CMK (cell line): ENCODE results near the gene PLSCR3.
"Not testable (repeated sequence)": the region's sequence is repeated elsewhere in the genome, so short reads cannot be mapped to it uniquely, and the experiment has no call there.

Experiments
- DNase-seq: peaks from one replicate; pipeline ENCODE4 v3.0.0-alpha.2; 2010; ENCODE audit warnings: low read depth

The PLSCR3 gene

DNA sequence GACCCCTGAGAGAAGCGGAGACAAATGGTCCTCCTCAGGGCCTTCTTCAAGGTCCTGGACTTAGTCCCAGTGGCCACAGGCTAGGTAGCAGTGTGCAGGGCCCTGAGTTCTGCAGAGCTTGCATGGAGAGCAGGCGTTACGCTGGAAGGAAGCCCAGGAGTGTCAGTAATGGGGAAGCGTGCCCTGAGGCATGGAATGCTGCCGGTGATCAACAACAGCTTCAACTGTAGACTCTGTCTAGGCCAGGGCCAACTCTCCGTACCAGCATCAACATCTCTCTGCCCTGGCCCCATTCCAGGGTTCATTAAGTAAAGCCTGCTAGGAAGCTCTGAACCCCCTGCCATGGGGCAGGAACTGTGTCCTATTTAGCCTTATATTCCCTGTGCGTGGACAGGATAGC lies 14.0 kb downstream of the PLSCR3 start:
- DNase-seq = no peak

DNA sequence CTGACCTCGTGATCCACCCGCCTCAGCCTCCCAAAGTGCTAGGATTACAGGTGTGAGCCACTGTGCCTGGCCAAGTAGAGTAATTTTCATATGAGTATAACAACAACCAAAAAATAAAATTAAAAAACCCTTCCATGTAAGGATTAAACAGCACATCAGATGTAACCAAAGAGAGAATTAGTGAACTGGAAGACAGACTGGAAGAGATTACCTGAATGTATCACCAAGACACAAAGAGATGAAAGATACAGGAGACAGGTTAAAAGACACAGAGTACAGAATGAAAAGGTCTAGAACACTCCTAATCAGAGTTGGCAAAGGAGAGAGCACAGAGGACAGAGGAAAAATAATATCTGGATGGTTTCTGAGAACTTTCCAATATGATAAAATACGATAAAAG lies 15.2 kb downstream of the PLSCR3 start:
- no peak for DNase-seq

- no peak for DNase-seq
Measured at GRCh38 chr17:7374353-7374752, 20.0 kb downstream of the PLSCR3 start.

DNA sequence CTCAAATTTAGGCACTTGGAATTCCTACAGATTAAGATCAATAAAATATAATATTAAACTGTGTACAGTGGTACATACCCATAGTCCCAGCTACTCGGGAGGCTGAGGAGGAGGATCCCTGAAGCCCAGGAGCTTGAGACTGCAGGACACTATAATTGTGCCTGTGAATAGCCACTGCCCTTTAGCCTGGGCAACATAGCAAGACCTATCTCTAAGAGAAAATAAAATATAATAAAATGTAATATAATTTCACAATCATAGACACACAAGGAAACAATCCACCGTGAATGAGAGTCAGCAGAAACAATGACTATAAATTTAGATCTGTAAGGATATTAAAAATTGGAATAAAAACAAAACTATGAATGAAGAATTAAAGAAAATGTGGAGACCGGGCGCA lies 23.5 kb downstream of the PLSCR3 start:
- no peak for DNase-seq

GRCh38 chr17:7369825-7370224 lies 24.5 kb downstream of the PLSCR3 start:
- no peak for DNase-seq

- not testable (repeated sequence) for DNase-seq
Measured at GRCh38 chr17:7368599-7368994, 25.7 kb downstream of the PLSCR3 start.

DNA sequence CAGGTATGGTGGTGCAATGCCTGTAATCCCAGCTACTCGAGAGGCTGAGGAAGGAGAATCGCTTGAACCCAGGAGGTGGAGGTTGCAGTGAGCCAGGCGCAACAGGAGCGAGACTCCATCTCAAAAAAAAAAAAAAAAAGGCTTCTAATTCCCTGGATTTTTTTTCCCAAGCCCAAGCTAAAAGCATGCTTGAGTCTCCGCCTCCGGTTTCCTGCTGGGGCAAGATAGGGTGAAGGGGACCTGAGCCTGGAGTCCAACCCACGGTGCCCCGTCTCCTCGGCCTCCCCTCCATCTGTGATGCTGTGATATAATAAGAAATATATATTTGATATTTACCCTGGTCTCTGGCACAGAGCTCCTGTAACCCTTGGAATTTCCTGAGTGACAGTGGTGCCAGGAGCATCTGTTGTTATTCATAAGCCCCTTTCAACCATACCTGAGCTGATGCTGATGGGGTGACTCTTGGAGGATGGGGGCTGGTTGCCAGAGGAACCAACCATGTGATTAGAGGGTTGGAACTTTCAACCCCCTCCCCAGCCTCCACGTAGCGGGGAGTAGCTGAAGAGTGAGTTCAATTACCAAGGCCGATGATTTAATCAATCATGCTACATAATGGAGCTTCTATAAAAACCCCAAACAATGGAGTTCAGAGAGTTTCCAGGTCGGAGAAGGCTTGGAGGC lies 26.3 kb downstream of the PLSCR3 start:
- no peak for DNase-seq

DNA sequence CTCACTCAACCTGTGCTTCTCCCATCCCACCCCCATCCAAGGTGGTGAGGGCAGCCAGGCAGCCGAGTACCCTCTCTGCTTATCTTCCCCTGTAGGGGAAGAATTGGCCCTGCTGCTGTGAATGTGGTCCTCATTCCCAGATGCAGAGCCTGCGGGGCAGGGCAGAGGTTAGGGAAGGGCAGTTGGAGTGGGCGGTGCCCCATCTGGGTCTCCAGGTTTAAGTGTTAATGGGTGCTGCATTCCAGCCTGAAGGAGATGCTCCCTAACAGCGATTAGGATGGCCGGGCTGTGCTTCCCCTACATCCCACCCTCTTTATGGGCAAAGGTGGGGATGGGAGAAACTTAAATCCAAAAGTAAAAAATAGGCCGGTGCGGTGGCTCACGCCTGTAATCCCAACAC lies 27.2 kb downstream of the PLSCR3 start:
- no peak for DNase-seq

- DNase-seq = not testable (repeated sequence)
Measured at GRCh38 chr17:7365963-7366362, 28.4 kb downstream of the PLSCR3 start.

GRCh38 chr17:7363311-7363710 lies 31.0 kb downstream of the PLSCR3 start:
- DNase-seq = no peak

DNA sequence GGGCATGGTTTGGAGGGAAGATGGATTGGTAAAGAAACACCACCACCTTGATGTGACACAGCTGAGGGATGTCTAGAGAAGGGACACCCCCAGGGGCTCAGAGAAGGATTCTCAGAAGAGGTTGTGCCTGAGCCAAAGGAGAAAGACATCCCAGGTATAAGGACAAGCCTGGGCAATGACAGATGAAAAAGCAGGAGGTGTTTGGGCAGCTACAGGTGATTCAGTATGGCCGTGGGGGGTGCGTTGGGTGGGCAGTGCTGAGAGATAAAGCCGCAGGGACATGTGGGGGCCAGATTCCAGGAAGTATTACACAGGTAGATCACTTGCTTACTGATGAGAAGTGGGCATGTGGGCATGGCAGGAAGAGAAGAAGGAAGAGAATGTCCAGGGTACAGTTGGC lies 32.4 kb downstream of the PLSCR3 start:
- no peak for DNase-seq

GRCh38 chr17:7357381-7357780 lies 36.9 kb downstream of the PLSCR3 start:
- no peak for DNase-seq

DNA sequence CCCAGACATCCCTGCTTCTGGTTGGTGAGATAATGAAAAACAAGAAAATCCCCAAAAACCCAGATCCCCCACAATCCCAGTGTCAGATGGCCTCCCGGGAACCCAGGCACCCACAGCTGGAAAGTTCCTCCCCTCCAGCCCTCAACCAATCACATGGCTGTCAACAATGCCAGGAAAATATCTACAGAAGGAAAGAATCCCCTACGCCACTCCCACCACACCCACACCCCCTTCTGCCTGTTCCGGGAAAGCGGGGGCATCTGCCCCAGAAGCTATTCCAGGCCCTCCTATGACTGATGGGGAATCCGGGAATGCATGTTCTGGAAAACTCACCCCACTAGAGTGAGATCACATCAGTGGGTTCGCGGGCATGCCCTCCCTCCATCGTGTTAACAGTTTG lies 37.6 kb downstream of the PLSCR3 start:
- no peak for DNase-seq

- DNase-seq = peak; percentile 62
Measured at GRCh38 chr17:7356072-7356549, 38.2 kb downstream of the PLSCR3 start.

GRCh38 chr17:7355573-7355972 lies 38.8 kb downstream of the PLSCR3 start:
- DNase-seq = no peak

DNA sequence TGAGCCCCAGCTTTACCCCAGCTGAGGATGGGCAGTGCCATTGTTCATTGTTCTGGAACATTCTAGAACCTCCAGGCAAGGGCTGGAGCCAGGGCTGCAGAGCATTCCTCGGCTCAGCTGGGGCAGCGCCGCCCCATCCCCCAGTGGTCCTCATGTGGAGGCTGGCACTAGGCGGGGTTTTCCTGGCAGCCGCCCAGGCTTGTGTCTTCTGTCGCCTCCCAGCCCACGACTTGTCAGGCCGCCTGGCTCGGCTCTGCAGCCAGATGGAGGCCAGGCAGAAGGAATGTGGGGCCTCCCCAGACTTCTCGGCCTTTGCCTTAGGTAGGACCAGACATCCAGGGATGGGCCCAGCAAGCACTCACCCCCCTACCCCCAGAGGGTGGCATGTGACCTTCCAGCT lies 39.3 kb downstream of the PLSCR3 start, which contains the start of gene TMEM95:
TMEM95 (plus strand) TSS at position 104 of the 400 bp plus-strand sequence; CDS start at position 153, 49 bp downstream.
- no peak for DNase-seq

GRCh38 chr17:7354262-7354843 lies 40.0 kb downstream of the PLSCR3 start:
- no peak for DNase-seq

DNA sequence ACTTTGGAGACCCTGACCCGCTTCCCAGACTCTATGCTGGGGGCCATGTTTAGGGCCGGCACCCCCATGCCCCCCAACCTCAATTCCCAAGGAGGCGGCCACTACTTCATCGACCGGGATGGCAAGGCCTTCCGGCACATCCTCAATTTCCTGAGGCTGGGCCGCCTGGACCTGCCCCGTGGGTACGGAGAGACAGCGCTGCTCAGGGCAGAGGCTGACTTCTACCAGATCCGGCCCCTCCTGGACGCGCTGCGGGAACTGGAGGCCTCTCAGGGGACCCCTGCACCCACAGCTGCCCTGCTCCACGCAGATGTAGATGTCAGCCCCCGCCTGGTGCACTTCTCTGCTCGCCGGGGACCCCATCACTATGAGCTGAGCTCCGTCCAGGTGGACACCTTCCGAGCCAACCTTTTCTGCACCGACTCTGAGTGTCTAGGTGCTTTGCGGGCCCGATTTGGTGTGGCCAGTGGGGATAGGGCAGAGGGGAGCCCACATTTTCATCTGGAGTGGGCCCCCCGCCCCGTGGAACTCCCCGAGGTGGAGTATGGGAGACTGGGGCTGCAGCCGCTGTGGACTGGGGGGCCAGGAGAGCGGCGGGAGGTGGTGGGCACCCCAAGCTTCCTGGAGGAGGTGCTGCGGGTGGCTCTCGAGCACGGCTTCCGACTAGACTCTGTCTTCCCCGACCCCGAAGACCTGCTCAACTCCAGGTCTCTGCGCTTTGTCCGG lies 41.3 kb downstream of the PLSCR3 start:
- DNase-seq = no peak

DNA sequence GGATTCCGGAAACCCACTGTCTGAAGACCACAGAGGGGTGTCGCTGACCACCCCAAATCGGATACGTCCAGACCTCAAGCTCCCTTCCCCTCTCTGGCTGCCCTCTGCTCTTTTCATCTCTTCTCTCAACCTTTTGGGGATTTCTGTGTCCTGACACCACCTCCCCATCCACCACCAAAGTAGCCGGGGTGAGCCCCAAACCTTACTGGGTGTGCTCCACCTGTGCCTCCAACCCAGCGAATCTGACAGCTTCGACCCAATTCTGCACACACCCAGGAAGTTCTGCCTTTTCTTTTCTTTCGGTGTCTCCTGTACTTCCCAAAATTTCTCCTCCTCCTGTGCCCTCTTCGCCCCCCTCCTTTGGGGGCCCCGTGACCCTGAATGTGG lies 41.8 kb downstream of the PLSCR3 start:
- DNase-seq = no peak

GRCh38 chr17:7351665-7352502 lies 42.4 kb downstream of the PLSCR3 start, which contains the start of gene KCTD11:
TSS of gene KCTD11 (plus strand) at chr17:7352162.
- DNase-seq = no peak

- DNase-seq = no peak
Measured at GRCh38 chr17:7348478-7349242, 45.7 kb downstream of the PLSCR3 start.
